ENCODE data around the gene NGLY1. TPM values are rescaled to one million over a fixed set of nuclear protein-coding genes. Genes with fewer than 3 reads are reported as not detected.
A peak's percentile ranks its signal among the peaks of the same experiment; 100 is the strongest.

The NGLY1 gene
- total and polyA plus RNA-seq, 2 of the 8 experiments (the other 6 are each of a cell fraction or from before 2014, with no cell fraction given) = 3.1 to 24.8 TPM

DNA sequence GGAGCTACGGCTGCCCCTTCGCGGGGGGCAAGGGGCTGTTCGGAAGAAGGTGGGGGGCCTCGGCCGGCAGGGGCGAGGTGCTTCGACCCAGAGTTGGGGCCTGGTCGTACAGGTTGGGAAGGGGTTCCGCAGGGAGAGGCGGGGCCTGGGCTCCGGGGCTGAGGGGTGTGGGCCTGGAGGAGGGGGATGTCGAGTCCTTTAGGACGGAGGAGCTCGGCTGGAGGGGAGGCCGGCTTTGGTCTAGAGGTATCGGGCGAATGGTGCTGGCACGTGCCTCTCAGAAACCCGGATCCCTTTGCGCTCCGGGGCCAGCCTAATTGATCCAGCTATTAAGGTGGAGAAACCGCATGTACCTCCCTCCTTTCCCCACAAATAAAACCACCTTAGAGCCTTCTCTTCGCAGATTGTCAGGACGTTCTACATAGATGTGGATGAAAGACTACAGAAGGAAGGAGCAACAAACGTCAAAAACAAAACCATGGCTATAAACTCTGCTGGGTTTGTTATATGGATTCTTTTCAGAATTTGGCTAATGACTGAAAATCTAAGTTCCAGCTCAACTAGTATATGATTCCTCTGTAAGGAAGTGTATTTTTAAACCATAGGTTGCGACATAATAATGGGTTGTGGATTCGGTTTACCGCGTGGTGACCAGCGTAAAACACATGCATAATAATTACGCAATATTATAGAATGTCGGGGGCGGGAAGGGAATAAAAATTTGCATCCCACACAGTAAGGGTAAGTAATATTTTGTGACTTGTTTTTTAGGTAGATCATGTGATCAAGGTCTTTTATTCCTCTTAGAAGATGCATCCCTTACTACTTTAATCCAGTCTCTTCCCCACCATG, 644 bp upstream of the NGLY1 start (continued):
- TF ChIP-seq, protein P1, sequence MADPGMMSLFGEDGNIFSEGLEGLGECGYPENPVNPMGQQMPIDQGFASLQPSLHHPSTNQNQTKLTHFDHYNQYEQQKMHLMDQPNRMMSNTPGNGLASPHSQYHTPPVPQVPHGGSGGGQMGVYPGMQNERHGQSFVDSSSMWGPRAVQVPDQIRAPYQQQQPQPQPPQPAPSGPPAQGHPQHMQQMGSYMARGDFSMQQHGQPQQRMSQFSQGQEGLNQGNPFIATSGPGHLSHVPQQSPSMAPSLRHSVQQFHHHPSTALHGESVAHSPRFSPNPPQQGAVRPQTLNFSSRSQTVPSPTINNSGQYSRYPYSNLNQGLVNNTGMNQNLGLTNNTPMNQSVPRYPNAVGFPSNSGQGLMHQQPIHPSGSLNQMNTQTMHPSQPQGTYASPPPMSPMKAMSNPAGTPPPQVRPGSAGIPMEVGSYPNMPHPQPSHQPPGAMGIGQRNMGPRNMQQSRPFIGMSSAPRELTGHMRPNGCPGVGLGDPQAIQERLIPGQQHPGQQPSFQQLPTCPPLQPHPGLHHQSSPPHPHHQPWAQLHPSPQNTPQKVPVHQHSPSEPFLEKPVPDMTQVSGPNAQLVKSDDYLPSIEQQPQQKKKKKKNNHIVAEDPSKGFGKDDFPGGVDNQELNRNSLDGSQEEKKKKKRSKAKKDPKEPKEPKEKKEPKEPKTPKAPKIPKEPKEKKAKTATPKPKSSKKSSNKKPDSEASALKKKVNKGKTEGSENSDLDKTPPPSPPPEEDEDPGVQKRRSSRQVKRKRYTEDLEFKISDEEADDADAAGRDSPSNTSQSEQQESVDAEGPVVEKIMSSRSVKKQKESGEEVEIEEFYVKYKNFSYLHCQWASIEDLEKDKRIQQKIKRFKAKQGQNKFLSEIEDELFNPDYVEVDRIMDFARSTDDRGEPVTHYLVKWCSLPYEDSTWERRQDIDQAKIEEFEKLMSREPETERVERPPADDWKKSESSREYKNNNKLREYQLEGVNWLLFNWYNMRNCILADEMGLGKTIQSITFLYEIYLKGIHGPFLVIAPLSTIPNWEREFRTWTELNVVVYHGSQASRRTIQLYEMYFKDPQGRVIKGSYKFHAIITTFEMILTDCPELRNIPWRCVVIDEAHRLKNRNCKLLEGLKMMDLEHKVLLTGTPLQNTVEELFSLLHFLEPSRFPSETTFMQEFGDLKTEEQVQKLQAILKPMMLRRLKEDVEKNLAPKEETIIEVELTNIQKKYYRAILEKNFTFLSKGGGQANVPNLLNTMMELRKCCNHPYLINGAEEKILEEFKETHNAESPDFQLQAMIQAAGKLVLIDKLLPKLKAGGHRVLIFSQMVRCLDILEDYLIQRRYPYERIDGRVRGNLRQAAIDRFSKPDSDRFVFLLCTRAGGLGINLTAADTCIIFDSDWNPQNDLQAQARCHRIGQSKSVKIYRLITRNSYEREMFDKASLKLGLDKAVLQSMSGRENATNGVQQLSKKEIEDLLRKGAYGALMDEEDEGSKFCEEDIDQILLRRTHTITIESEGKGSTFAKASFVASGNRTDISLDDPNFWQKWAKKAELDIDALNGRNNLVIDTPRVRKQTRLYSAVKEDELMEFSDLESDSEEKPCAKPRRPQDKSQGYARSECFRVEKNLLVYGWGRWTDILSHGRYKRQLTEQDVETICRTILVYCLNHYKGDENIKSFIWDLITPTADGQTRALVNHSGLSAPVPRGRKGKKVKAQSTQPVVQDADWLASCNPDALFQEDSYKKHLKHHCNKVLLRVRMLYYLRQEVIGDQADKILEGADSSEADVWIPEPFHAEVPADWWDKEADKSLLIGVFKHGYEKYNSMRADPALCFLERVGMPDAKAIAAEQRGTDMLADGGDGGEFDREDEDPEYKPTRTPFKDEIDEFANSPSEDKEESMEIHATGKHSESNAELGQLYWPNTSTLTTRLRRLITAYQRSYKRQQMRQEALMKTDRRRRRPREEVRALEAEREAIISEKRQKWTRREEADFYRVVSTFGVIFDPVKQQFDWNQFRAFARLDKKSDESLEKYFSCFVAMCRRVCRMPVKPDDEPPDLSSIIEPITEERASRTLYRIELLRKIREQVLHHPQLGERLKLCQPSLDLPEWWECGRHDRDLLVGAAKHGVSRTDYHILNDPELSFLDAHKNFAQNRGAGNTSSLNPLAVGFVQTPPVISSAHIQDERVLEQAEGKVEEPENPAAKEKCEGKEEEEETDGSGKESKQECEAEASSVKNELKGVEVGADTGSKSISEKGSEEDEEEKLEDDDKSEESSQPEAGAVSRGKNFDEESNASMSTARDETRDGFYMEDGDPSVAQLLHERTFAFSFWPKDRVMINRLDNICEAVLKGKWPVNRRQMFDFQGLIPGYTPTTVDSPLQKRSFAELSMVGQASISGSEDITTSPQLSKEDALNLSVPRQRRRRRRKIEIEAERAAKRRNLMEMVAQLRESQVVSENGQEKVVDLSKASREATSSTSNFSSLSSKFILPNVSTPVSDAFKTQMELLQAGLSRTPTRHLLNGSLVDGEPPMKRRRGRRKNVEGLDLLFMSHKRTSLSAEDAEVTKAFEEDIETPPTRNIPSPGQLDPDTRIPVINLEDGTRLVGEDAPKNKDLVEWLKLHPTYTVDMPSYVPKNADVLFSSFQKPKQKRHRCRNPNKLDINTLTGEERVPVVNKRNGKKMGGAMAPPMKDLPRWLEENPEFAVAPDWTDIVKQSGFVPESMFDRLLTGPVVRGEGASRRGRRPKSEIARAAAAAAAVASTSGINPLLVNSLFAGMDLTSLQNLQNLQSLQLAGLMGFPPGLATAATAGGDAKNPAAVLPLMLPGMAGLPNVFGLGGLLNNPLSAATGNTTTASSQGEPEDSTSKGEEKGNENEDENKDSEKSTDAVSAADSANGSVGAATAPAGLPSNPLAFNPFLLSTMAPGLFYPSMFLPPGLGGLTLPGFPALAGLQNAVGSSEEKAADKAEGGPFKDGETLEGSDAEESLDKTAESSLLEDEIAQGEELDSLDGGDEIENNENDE (IDR thresholded peaks at IDR 0.05; ENCODE audit: insufficient replicate concordance, low read length) = no peak
- no peak for TF ChIP-seq GABPA (IDR thresholded peaks at IDR 0.05; ENCODE audit: borderline replicate concordance, insufficient read depth, low read length)
- TF ChIP-seq POLR2A (IDR thresholded peaks at IDR 0.05; ENCODE audit: control extremely low read depth in 1 of 2, low read depth in 2 of 2, low read length in 2 of 2) = no peak
- no peak for TF ChIP-seq POLR2AphosphoS5 (IDR thresholded peaks at IDR 0.05; ENCODE audit: low read depth, low read length)
- TF ChIP-seq SP4 (IDR thresholded peaks at IDR 0.05; ENCODE audit: low read length) = 0 out of 2 replicates have a peak, but pooled peaks have one; percentile 31
- TF ChIP-seq YY1 (IDR thresholded peaks at IDR 0.05; ENCODE audit: low read depth, low read length) = no peak
- peak; percentile 13 for TF ChIP-seq ASH2L (IDR thresholded peaks at IDR 0.05; ENCODE audit: low read length)
- no peak for TF ChIP-seq RBBP5 (IDR thresholded peaks at IDR 0.05; ENCODE audit: borderline replicate concordance, low read depth, low read length)
- no peak; the same call in 1 of the 2 replicates for TF ChIP-seq TAF1 (IDR thresholded peaks at IDR 0.05; ENCODE audit: low read depth, low read length)
- no peak for TF ChIP-seq HDAC2 (IDR thresholded peaks at IDR 0.05; ENCODE audit: borderline replicate concordance in 1 of 2, low read depth in 2 of 2, low read length in 2 of 2)
